Right atrium auricular region (tissue), 2 donors: ENCODE results near the gene MED12L. TPM values are rescaled to one million over a fixed set of nuclear protein-coding genes. Genes with fewer than 3 reads are reported as not detected.

ENCODE experiments used
- DNase-seq: peaks from one replicate; pipeline ENCODE4 v3.0.0-alpha.2; 2019; ENCODE audit warnings: low spot score
- H3K27ac ChIP-seq, 2 donors: fragments of 200-600 bp; sonication (generic); 1 replicate in 1 of 2; 2 replicates in 1 of 2; pipeline ENCODE4 v1.5.1; 2016 to 2019
- H3K27me3 ChIP-seq, 2 donors: fragments of 200-600 bp; sonication (generic); one replicate each; pipeline versions ENCODE4 v1.5.1 to v1.6.0; 2017 to 2019
- H3K36me3 ChIP-seq: fragments of 200-600 bp; sonication (generic); one replicate; pipeline ENCODE4 v1.5.1; 2016
- H3K4me1 ChIP-seq, 2 donors: fragments of 200-600 bp; sonication (generic); one replicate each; pipeline versions ENCODE4 v1.5.1 to v1.6.0; 2017 to 2019
- H3K4me3 ChIP-seq, 2 donors: fragments of 200-600 bp; sonication (generic); 1 replicate in 1 of 2; 2 replicates in 1 of 2; pipeline ENCODE4 v1.5.1; 2017 to 2019; ENCODE audit warnings: mild to moderate bottlenecking in 1 of 2, moderate library complexity in 1 of 2
- H3K9me3 ChIP-seq, 2 donors: fragments of 200-600 bp; sonication (generic); one replicate each; pipeline ENCODE4 v1.5.1; 2019
- CTCF ChIP-seq, 2 donors: fragments of 200-600 bp; sonication (generic); IDR thresholded peaks; one replicate each; pipeline ENCODE4 v1.5.1; 2019; ENCODE audit warnings: antibody characterized with exemption in 2 of 2
- total RNA-seq, 2 donors: library from RNA; depleted of rRNA; stranded (reverse); fragments of >200 nt; gene quantifications; one replicate each; pipeline ENCODE4 v1.1.0, GENCODE V29; 2016

The MED12L gene
- total RNA-seq, 2 donors from 2014 or later, result 0.07 to 0.35 TPM

DNA sequence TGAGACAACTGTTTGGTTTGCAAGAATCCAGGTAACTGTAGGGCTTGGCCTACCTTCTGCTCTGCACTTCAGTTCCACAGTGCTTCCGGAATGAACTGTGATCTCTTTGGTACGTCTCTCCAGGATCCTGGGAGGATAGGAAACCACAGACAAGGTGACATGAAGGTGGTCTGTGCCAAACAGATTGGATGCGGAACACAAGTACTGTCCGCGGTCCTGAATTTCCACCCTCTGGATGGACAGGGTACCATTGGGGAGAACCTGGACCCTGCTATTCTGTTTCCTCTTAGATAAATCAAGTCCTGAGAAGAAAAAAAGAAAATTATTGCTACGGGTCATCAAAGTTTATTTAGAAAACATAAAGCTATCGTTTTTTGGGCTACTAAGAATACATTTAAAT, 358.1 kb downstream of the MED12L start:
- Histone ChIP-seq H3K4me3 (no peak overlapping the region), H3K4me1 (no peaks in the 10 kb centered on the region), H3K27me3 (no peaks in the 10 kb centered on the region), H3K36me3 (no peaks in the 10 kb centered on the region), H3K27ac (no peak overlapping the region), H3K9me3 (no peaks in the 10 kb centered on the region)
- no peak for DNase-seq
- no peak for TF ChIP-seq CTCF (IDR thresholded peaks at IDR 0.05)

- peak; percentile 68 for DNase-seq
- Histone ChIP-seq H3K4me1 (no peaks in the 10 kb centered on the region), H3K27ac (no peak overlapping the region), H3K9me3 (no peaks in the 10 kb centered on the region), H3K36me3 (no peaks in the 10 kb centered on the region), H3K4me3 (no peak overlapping the region), H3K27me3 (no peaks in the 10 kb centered on the region)
- no peak for TF ChIP-seq CTCF (IDR thresholded peaks at IDR 0.05)
Measured at GRCh38 chr3:151445273-151446001, 360.0 kb downstream of the MED12L start.

- no peaks in the 10 kb centered on the region for H3K27me3 ChIP-seq
- TF ChIP-seq CTCF (IDR thresholded peaks at IDR 0.05), result no peak
Measured at GRCh38 chr3:151446002-151446340, 360.5 kb downstream of the MED12L start.

DNA sequence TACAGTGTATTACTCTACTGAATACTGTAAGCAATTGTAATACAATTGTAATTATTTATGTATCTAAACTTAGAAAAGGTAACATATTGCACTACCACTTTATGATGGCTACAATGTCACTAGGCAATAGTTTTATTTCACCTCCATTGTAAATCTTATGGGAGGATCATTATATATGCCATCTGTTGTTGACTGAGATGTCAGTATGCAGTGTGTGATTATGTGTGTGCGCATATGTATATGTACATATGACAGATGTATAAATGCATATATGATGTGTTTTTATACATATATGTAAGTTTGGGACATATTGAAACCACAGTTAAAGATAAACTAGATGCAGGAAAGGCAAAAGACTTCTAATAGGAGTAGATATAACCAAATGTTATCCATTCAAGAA, 366.9 kb downstream of the MED12L start:
- TF ChIP-seq CTCF (IDR thresholded peaks at IDR 0.05), result no peak
- no peaks in the 10 kb centered on the region for H3K4me1 ChIP-seq

More at GRCh38 chr3:151446002-151446340, 360.5 kb downstream of the MED12L start:
- no peak for DNase-seq
- Histone ChIP-seq H3K4me3 (no peak overlapping the region), H3K27ac (no peak overlapping the region), H3K9me3 (no peaks in the 10 kb centered on the region), H3K4me1 (no peaks in the 10 kb centered on the region), H3K36me3 (no peaks in the 10 kb centered on the region)

GRCh38 chr3:151452841-151453240, 367.4 kb downstream of the MED12L start:
- H3K36me3 ChIP-seq, result no peaks in the 10 kb centered on the region
- no peaks in the 10 kb centered on the region for H3K27me3 ChIP-seq
- no peak overlapping the region for H3K27ac ChIP-seq
- H3K4me3 ChIP-seq, result no peak overlapping the region
- no peak for TF ChIP-seq CTCF (IDR thresholded peaks at IDR 0.05)
- no peak for DNase-seq
- no peaks in the 10 kb centered on the region for H3K4me1 ChIP-seq
- H3K9me3 ChIP-seq, result no peaks in the 10 kb centered on the region

More for the DNA sequence above, 366.9 kb downstream of the MED12L start:
- DNase-seq, result no peak
- Histone ChIP-seq H3K27me3 (no peaks in the 10 kb centered on the region), H3K4me3 (no peak overlapping the region), H3K27ac (no peak overlapping the region), H3K36me3 (no peaks in the 10 kb centered on the region), H3K9me3 (no peaks in the 10 kb centered on the region)

DNA sequence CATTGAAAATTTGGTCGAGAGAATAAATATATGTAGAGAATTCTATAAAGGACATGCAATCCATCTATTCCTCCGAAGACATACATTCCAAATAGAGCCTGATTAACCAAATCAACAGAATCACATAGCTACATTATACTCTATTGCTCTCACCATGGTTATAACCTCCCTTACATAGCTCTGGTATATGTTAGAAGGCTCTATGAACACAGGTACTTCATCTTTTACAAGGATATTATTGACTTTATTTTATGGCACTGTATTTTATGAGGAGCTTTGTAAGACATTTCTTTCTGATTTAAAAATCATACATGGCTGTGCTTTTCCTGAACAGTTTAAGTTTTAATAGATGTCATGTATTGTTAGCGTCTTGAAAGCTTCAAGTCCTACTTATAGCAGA, 370.6 kb downstream of the MED12L start:
- H3K27me3 ChIP-seq, result no peaks in the 10 kb centered on the region
- no peaks in the 10 kb centered on the region for H3K36me3 ChIP-seq
- H3K9me3 ChIP-seq, result no peaks in the 10 kb centered on the region
- no peak for DNase-seq
- TF ChIP-seq CTCF (IDR thresholded peaks at IDR 0.05), result no peak
- peaks cover 0 to 4% of the 10 kb centered on the region in 2 donors for H3K4me1 ChIP-seq
- H3K4me3 ChIP-seq, result no peak overlapping the region
- no peak overlapping the region for H3K27ac ChIP-seq
